HG02678 (cell line): ENCODE measurements around the gene TRNP1.

Experiments used
- ATAC-seq: cut with Tn5 transposase; IDR thresholded peaks from one replicate; pipeline ENCODE4 v1.9.1; 2021; ENCODE audit warnings: mild to moderate bottlenecking, moderate library complexity; ENCODE audit not compliant: unreplicated experiment

TRNP1 gene

GRCh38 chr1:27000817-27001460, 7.4 kb downstream of the TRNP1 start:
- no peak for ATAC-seq

DNA sequence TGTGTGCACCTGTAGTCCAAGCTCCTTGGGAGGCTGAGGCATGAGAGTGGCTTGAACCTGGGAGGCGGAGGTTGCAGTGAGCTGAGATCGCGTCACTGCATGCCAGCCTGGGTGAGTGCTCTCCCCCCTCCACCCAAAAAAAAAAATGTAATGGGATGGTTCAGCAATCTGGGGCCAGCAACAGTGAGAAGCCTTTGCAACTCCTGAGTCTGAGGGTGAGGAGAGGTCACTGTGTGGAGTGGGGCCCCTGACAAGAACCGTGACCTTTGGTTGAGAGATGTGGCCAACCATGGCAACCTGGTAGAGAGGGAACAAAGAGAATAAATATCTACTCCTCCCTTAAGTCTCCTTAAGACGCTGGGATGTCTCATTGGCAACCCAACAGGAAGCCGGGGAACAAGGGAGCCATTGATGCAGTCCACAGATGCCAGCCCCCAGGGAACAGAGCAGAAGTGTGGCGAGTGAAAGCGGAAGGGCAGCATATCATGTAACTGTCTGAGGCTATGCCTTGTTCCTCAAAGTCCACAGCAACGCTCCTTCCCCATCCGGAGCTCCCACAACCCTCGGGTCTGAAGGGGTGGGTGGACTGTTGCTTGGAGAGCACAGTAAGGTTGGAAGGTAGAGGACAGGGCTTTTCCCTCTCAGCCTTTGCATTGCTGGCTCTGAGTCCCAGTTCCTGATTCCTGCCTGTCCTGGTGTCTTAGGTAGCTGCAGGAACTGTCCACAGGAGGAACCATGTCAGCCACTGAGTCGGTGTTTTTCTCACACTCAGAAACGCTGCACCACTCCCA, 8.3 kb downstream of the TRNP1 start:
- ATAC-seq, result no peak

GRCh38 chr1:27003745-27004470, 10.4 kb downstream of the TRNP1 start:
- no peak for ATAC-seq

- no peak for ATAC-seq
Measured at GRCh38 chr1:27004471-27005165, 11.1 kb downstream of the TRNP1 start.

- ATAC-seq, result no peak
Measured at GRCh38 chr1:27005166-27005530, 11.7 kb downstream of the TRNP1 start.

DNA sequence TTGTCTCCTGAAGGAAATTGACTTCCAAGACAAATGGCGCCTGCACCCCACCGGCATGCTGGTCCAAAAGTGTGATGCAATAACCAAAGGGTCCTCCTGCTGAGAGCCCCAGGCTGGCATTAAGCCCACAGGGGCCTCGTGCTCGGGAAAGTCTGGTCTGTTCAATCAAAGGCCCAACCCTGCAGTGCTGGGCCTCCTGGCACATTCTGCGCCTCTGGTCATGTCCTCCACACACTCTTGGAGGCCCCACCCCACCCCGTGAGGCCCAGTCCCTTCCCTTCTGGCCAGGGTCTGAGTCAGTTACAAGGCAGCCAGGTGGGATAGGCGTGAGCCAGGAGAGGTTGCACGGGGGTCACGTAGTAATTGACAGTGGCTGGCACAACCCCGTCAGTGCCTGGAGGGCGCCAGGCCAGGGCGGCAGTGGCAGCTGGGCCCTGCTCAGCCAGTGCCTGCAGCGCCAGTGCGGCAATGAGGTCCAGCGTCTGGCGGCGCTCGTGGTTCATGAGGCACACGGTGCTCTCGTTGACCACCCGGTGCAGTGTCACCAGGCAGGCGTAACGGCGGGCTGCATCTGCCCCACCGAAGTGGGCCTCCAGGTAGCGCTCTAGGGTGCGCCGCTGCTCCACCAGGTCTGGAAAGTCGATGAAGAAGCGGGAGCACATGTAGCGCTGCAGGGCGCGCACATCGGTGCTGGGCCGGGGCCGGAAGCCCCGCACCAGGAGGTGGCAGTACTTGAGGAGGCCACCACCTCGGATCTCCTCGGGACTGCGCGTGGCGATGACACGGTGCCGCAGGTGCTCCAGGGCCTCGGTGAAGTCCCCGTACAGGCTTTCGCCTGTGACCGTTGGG, 12.4 kb downstream of the TRNP1 start:
- no peak for ATAC-seq

DNA sequence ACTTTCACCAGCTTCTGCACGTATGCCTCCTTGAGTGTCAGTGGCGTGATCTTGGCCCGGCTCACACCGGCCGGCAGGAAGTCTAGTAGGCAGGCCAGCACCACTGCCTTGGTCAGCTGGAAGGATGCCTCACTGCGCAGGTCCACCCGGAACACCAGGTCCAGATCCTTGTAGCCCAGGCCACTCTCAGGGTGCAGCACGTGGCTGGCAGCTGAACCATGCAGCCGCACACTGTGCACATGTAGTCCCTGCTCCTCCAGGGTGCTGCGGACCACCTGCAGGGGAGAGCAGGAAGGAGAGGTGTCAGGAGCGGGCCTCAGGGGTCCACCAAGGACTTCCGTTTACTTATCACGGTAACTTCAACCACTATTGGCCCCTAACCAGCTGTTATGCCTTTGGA, 13.2 kb downstream of the TRNP1 start:
- no peak for ATAC-seq

GRCh38 chr1:27007909-27008582, 14.6 kb downstream of the TRNP1 start:
- no peak for ATAC-seq

GRCh38 chr1:27009601-27010197, 16.2 kb downstream of the TRNP1 start:
- no peak for ATAC-seq

GRCh38 chr1:27010226-27010994, 16.9 kb downstream of the TRNP1 start:
- ATAC-seq, result no peak

GRCh38 chr1:27011058-27011764, 17.7 kb downstream of the TRNP1 start:
- ATAC-seq, result no peak

DNA sequence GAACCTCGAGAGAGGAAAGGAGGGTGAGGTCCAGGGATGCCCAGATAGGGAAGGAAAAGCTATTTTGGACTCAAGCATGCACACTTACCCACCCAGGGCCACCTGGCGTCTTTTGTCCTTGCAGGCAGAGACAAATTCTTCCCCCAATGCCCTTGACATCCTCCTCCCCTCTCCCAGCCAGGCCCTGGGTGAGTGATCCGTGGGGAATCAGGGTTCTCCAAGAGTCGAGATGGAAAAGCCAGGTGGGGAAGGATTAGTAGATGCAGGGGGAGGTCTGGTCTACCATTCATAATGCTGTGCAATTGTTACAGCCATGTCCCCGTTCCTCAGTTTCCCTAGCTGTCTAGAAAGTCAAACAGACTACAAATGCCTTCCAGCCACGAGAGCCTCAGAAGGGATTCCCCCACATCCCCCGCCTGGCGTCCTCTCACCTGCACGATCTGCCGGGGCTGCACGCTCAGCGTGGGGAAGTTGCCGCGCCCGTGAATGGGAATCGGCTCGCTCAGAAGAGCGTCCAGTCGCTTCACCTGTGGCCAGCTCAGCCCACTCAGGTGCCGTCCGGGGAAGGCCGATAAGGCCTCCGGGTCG, 18.6 kb downstream of the TRNP1 start:
- no peak for ATAC-seq

DNA sequence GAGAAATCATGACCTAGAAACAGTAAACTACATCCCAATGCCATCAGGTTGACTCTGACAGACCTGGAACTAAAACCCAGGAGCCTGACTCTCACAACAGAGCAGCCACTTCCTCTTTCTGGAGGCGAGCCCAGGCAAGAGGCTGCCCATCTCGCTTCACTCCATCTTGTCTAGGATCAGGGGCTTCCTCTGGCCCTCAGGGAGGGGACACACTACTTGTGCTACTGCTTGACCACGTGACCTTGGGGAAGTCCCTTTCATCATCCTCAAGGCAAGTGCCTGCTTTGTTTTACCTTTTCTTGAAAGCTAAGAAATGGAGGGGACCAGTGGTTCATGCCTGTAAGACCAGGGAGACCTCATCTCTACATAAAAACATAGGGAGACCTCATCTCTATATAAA, 21.8 kb downstream of the TRNP1 start:
- ATAC-seq, result no peak

DNA sequence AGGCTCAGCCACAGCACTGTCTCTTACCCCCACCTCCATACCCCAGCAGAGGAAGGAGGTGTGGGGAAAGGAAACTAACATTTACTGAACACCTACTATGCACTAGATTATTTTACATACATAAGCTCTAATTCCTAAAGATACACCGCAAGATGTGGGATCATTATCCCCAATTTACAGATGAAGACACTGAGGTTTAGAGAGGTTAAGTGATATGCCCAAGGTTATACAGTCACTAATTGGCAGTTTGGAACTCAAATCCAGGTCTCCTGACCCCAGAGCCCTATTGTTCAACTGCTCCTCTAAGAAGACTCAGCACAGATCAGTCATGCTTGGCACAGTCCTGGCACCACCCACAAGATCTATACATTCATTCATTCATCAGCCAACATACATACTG, 22.9 kb downstream of the TRNP1 start:
- no peak for ATAC-seq

DNA sequence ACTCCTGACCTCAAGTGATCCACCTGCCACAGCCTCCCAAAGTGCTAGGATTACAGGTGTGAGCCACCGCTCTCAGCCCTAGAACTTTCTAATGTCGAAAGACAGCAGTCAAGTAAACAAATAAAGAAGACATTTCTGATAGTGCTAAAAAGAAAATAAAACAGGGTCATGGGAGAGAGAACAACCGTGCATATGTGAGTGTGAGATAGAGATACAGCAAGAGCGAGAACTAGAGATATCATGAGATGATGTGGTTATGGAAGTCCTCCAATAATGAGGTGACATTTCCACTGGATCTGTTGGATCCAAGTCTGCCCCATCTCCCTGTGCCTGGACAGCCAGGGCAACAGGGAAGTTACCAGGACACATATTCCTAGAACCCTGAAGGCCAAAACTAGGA, 23.7 kb downstream of the TRNP1 start:
- ATAC-seq, result no peak

DNA sequence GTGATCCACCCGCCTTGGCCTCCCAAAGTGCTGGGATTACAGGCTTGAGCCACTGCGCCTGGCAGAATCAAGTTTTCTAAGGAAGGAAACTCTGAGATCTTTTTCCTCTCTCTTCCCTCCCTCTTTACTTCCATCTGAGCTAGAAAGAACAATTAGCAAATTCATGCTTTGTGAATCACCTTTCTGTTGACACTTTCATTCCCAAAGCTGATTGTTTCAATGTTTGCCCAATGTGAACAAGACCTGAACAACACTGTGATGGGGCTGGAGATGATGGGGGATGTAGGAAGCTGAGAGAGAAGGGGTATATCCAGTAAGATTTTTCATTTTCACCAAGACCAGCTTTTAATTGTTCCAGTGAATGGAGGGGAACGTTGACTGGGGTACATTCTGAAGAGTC, 24.8 kb downstream of the TRNP1 start:
- no peak for ATAC-seq

- no peak for ATAC-seq
Measured at GRCh38 chr1:27021354-27022031, 28.0 kb downstream of the TRNP1 start.
